Body of pancreas (tissue), 4 donors: ENCODE measurements around the gene PEX5.

Experiments used
- POLR2A ChIP-seq, 3 donors: fragments of 450-650 bp; IDR thresholded peaks; one replicate each; pipeline ENCODE4 v1.6.1; 2016; ENCODE audit warnings: antibody characterized with exemption in 3 of 3, mild to moderate bottlenecking in 2 of 3
- TF ChIP-seq, protein P1 (sequence below), 7 experiments: fragments of 450-650 bp in 4 of 7; fragments of 200-600 bp in 3 of 7; sonication (generic) in 3 of 7; IDR thresholded peaks; one replicate each; pipeline ENCODE4 v1.5.1; 2016 to 2019; ENCODE audit warnings: antibody characterized with exemption in 7 of 7

DNA sequence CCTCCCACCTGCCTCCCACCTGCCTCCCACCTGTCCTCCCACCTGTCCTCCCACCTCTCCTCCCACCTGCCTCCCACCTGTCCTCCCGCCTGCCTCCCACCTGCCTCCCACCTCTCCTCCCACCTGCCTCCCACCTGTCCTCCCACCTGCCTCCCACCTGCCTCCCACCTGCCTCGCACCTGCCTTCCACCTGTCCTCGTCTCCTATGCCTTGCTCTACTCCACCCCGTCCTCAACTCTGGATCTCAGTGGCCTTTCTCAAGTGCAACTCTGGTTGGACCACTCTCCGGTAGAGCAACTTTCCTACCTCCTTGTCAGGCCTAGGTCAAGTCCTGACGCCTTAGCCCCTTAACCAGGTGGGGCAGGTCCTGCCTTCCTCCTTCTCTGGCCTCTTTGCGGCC is 29.3 kb upstream of the PEX5 start:
- TF ChIP-seq, protein P1, sequence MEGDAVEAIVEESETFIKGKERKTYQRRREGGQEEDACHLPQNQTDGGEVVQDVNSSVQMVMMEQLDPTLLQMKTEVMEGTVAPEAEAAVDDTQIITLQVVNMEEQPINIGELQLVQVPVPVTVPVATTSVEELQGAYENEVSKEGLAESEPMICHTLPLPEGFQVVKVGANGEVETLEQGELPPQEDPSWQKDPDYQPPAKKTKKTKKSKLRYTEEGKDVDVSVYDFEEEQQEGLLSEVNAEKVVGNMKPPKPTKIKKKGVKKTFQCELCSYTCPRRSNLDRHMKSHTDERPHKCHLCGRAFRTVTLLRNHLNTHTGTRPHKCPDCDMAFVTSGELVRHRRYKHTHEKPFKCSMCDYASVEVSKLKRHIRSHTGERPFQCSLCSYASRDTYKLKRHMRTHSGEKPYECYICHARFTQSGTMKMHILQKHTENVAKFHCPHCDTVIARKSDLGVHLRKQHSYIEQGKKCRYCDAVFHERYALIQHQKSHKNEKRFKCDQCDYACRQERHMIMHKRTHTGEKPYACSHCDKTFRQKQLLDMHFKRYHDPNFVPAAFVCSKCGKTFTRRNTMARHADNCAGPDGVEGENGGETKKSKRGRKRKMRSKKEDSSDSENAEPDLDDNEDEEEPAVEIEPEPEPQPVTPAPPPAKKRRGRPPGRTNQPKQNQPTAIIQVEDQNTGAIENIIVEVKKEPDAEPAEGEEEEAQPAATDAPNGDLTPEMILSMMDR (IDR thresholded peaks at IDR 0.05) = no peak
- no peak for TF ChIP-seq POLR2A (IDR thresholded peaks at IDR 0.05)
